T47D (cell line): ENCODE data around the gene SERPINA12.

Experiments
- DNase-seq, 2 experiments: peaks; one replicate each; pipeline versions ENCODE4 v3.0.0 to v3.0.0-alpha.2; 2011 to 2012; ENCODE audit warnings: low read depth in 1 of 2, low spot score in 1 of 2
- JUND ChIP-seq: IDR thresholded peaks from 2 replicates; pipeline ENCODE4 v1.6.1; 2012; ENCODE audit warnings: low read depth
- in situ Hi-C: cut with HindIII; loops from 2 replicates; pipeline ENCODE4 v1.10.0; 2016; ENCODE audit warnings: low sequenced_read_pairs, low pct_unique_long_range_greater_than_20kb

Gene SERPINA12

DNA sequence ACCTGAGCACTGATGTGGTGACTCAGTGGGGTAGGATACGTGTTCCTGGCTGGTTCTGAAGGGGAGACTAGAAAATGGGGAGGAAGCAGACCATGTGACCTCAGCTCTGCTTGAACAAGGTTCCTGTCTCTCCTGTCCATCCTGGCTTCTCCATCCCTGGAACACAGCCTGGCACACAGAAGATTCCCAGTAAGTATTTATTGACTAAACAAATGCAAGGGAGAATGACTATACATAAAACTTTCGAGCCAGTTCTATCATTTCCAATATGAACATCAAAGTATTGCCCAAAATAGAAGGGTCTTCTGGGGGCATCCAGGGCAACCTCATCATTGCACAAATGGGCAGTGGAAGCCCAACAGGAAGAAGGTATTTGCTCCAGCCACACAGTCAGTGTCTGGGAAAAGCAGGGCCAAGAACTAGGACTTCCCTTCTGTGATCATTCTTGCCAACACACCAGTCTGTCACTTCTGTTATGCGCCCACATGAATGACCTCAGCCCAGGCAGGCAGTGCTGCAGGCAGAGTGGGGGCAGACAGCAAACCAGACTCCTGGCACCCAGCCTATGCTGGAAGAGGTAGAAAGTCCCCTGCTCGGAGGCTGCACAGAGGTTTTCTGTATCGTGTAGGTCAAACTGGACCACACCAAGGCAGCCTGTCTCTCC is 27.7 kb downstream of the SERPINA12 start:
- in situ Hi-C loops, result no loop called here
- TF ChIP-seq JUND, result no peak
- no peak for DNase-seq

GRCh38 chr14:94480809-94481208 is 28.5 kb downstream of the SERPINA12 start:
- in situ Hi-C loops, result no loop called here

DNA sequence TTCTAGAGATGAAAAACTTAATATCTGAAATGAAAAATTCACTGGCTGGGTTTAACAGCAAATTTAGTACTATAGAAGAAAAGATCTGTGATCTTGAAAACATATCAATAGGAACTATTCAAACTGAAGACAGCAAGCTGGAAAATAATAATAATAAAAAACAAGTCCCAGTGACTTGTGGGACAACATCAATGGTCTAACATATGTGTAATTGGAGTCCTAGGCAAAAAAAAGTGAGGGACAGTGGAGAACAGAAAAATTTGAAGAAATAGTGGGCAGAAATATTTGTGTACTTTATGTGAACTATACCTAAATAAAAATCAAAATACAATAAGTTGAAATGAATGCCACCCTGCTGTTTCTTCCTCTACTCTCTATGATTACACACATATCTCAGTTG is 30.8 kb downstream of the SERPINA12 start:
- no peak for TF ChIP-seq JUND
- no peak for DNase-seq
- in situ Hi-C loops, result no loop called here

More at GRCh38 chr14:94480809-94481208, 28.5 kb downstream of the SERPINA12 start:
- no peak for TF ChIP-seq JUND
- DNase-seq, result no peak

DNA sequence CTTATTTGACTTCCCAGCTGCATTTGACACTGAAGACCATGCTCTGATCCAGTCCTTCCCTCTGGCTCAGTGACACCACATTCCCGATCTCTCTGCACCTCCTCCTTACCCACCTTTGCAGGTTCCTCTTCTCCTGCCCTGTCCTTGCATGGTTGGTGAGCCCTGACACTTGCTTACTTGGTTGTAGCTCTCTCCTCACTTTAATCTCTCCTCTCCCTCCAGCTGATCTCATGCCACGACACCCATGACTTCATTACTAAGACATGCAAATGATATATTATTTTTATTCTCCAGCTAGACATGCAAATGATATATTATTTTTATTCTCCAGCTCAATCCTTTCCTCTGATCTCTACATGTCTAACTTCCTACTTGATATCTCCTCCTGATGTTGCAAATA is 33.2 kb downstream of the SERPINA12 start, which contains the start of gene SERPINA9:
SERPINA9 (minus strand) TSS at position 175 of the 400 bp plus-strand sequence. CDS start 6,357 bp downstream, outside the sequence.
- no peak for TF ChIP-seq JUND
- in situ Hi-C loops, result no loop called here
- no peak for DNase-seq

- in situ Hi-C loops, result no loop called here
- no peak for DNase-seq
- TF ChIP-seq JUND, result no peak
Observed at GRCh38 chr14:94474581-94475031, 34.7 kb downstream of the SERPINA12 start.

DNA sequence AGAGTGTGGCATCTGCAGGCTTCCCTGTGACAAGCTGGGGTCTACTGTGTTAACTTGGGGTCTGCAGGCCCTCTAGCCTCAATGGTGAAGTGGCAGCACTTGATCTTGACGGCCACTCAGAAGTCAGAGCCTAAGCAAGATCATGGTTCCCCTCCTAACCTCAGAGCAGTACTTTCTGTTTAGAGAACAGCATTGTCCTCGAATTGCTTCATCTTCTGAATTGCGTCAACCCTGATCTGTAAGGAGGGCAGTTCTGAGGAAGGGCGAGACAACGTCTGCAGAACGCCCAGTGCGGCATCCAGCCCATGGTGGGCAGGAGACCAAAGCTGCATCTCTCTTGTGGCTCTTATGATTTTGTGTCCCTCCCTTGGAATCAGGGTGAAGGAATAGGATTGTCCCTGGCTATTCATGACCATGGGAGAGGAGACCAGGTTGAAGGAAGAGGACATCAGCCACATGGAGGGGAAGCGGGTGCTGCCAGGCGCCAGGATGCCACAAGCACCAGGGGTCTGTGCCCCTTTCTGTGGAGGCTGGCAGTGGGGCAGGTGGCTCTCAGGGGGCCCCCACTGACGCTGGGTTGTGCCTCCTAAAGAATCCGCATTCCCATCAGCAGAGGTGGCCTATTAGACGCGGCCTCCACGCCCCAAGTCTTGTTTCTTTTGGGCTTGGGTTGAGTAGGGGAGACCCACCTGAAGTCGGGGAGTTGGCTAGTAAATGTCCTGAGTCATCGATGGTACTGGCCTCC is 35.4 kb downstream of the SERPINA12 start:
- in situ Hi-C loops, result no loop called here
- DNase-seq, result no peak
- no peak for TF ChIP-seq JUND

GRCh38 chr14:94472842-94473241 is 36.4 kb downstream of the SERPINA12 start:
- DNase-seq, result no peak
- TF ChIP-seq JUND, result no peak
- in situ Hi-C loops, result no loop called here

- in situ Hi-C loops, result no loop called here
- no peak for DNase-seq
- TF ChIP-seq JUND, result no peak
Observed at GRCh38 chr14:94471045-94471444, 38.2 kb downstream of the SERPINA12 start.

GRCh38 chr14:94470311-94470710 is 39.0 kb downstream of the SERPINA12 start:
- DNase-seq, result no peak
- in situ Hi-C loops, result no loop called here

DNA sequence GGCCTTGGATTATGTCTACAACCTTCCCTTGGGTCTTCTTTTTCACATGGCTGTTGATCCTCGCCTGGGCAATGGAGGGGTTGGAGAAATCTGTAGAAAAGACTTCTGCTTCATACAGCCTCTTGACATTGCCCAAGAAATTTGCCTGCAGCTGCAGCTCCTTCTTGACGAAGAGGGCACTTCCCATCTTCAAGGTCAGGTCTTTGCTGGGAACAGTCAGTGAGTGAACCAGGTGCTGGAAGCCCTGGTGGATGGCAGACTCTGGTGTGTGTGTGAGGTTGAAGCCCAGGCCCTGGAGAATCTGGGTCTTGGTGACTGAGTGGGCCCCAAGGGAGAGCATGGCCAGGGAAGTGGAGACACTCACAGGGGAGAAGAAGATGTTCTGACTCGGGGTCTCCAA is 40.0 kb downstream of the SERPINA12 start:
- TF ChIP-seq JUND, result no peak
- in situ Hi-C loops, result no loop called here

More at GRCh38 chr14:94470311-94470710, 39.0 kb downstream of the SERPINA12 start:
- no peak for TF ChIP-seq JUND

DNA sequence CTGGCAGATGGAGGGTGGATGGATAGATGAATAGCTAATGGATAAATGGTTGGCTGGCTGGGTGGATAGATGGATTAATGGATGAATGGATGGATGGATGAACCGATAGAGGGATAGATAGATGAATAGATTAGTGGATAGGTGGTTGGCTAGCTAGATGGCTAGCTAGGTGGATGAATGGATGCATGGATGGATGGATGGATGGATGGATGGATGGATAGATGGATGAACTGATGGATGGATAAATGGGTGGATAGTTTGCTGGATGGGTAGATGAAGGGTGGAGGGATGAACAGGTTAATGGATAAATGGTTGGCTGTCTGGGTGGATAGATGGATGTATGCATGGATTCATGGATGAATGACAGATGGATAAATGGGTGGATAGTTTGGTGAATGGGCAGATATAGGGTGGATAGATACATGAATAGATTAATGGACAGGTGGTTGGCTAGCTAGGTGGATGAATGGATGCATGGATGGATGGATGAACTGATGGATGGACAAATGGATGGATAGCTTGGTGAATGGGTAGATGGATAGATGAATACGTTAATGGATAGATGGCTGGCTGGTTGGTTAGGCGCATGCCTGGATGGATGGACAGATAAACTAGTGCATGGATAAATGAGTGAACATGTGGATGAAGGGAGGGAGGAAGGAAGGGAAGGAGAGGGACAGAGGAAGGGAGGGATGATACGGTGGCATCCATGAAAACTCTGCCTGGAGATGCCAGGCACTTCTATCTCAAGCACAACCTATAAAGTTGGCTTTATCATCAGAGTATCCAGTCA is 41.3 kb downstream of the SERPINA12 start:
- in situ Hi-C loops, result no loop called here
- TF ChIP-seq JUND, result no peak

More for the DNA sequence above, 40.0 kb downstream of the SERPINA12 start:
- no peak for DNase-seq

GRCh38 chr14:94466706-94467370 is 42.4 kb downstream of the SERPINA12 start:
- in situ Hi-C loops, result no loop called here
- DNase-seq, result peak in 1 of 2 experiments; percentile 62
- no peak for TF ChIP-seq JUND

More for the DNA sequence above, 41.3 kb downstream of the SERPINA12 start:
- no peak for DNase-seq

- in situ Hi-C loops, result no loop called here
Observed at GRCh38 chr14:94465042-94465441, 44.2 kb downstream of the SERPINA12 start.

More at GRCh38 chr14:94465042-94465441, 44.2 kb downstream of the SERPINA12 start:
- no peak for TF ChIP-seq JUND
- DNase-seq, result no peak
